Measurements from ENCODE around the gene GABARAP.

DNA sequence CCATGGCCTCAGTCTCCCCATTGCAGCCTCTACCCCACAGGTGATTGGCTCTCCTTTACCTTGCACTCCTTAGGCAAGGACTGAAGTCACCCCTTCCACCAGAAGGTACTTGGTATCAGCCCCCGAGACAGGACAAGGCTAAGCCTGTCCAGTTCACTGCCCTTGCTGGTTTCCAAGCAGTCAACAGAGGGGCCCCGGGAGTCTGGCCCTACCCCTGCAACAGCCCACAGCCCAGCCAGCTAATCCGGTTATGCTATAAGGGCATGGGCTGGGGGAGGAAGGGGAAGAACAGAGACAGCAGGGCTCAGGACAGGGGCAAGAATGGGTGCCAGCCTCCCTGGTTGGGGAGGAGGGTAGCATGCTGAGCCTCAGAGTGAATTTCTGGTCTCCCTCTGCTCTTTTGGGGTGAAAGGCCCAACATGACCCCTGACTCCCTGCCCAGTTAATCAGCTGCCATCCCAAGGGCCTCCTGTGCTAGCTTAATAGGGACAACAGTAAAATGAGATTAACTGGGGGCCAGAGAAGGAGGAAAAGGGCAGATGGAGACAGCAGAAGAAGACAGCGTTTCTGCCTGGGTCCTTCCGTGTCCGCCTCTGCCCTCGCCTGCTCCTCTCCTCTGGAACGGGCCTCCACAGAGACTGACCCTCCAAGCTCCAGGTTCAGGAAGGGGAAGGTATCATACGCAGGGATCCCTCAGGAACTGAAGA lies 33.3 kb downstream of the GABARAP start:
- TF ChIP-seq, protein P1, sequence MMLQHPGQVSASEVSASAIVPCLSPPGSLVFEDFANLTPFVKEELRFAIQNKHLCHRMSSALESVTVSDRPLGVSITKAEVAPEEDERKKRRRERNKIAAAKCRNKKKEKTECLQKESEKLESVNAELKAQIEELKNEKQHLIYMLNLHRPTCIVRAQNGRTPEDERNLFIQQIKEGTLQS (IDR thresholded peaks at IDR 0.05; ENCODE audit: borderline replicate concordance, extremely low read depth, low read depth, low read length): no peak
- TF ChIP-seq, protein P2, sequence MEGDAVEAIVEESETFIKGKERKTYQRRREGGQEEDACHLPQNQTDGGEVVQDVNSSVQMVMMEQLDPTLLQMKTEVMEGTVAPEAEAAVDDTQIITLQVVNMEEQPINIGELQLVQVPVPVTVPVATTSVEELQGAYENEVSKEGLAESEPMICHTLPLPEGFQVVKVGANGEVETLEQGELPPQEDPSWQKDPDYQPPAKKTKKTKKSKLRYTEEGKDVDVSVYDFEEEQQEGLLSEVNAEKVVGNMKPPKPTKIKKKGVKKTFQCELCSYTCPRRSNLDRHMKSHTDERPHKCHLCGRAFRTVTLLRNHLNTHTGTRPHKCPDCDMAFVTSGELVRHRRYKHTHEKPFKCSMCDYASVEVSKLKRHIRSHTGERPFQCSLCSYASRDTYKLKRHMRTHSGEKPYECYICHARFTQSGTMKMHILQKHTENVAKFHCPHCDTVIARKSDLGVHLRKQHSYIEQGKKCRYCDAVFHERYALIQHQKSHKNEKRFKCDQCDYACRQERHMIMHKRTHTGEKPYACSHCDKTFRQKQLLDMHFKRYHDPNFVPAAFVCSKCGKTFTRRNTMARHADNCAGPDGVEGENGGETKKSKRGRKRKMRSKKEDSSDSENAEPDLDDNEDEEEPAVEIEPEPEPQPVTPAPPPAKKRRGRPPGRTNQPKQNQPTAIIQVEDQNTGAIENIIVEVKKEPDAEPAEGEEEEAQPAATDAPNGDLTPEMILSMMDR (IDR thresholded peaks at IDR 0.05 in 2 of 3, conservative IDR thresholded peaks at IDR 0.05 in 1 of 3; ENCODE audit: control insufficient read depth in 2 of 3, extremely low read depth in 1 of 3, insufficient read depth in 1 of 3, low read depth in 3 of 3, low read length in 3 of 3): no peak
- TF ChIP-seq YY1 (IDR thresholded peaks at IDR 0.05; ENCODE audit: low read depth, low read length): no peak
- no peak for TF ChIP-seq TCF12 (IDR thresholded peaks at IDR 0.05; ENCODE audit: low read depth, low read length)
- TF ChIP-seq, protein P3, sequence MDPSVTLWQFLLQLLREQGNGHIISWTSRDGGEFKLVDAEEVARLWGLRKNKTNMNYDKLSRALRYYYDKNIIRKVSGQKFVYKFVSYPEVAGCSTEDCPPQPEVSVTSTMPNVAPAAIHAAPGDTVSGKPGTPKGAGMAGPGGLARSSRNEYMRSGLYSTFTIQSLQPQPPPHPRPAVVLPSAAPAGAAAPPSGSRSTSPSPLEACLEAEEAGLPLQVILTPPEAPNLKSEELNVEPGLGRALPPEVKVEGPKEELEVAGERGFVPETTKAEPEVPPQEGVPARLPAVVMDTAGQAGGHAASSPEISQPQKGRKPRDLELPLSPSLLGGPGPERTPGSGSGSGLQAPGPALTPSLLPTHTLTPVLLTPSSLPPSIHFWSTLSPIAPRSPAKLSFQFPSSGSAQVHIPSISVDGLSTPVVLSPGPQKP (IDR thresholded peaks at IDR 0.05; ENCODE audit: low read depth, low read length): no peak
- TF ChIP-seq POLR2AphosphoS5 (IDR thresholded peaks at IDR 0.05; ENCODE audit: low read length): no peak
- TF ChIP-seq BCL11A (IDR thresholded peaks at IDR 0.05; ENCODE audit: low read depth, low read length): no peak
- TF ChIP-seq, protein P4, sequence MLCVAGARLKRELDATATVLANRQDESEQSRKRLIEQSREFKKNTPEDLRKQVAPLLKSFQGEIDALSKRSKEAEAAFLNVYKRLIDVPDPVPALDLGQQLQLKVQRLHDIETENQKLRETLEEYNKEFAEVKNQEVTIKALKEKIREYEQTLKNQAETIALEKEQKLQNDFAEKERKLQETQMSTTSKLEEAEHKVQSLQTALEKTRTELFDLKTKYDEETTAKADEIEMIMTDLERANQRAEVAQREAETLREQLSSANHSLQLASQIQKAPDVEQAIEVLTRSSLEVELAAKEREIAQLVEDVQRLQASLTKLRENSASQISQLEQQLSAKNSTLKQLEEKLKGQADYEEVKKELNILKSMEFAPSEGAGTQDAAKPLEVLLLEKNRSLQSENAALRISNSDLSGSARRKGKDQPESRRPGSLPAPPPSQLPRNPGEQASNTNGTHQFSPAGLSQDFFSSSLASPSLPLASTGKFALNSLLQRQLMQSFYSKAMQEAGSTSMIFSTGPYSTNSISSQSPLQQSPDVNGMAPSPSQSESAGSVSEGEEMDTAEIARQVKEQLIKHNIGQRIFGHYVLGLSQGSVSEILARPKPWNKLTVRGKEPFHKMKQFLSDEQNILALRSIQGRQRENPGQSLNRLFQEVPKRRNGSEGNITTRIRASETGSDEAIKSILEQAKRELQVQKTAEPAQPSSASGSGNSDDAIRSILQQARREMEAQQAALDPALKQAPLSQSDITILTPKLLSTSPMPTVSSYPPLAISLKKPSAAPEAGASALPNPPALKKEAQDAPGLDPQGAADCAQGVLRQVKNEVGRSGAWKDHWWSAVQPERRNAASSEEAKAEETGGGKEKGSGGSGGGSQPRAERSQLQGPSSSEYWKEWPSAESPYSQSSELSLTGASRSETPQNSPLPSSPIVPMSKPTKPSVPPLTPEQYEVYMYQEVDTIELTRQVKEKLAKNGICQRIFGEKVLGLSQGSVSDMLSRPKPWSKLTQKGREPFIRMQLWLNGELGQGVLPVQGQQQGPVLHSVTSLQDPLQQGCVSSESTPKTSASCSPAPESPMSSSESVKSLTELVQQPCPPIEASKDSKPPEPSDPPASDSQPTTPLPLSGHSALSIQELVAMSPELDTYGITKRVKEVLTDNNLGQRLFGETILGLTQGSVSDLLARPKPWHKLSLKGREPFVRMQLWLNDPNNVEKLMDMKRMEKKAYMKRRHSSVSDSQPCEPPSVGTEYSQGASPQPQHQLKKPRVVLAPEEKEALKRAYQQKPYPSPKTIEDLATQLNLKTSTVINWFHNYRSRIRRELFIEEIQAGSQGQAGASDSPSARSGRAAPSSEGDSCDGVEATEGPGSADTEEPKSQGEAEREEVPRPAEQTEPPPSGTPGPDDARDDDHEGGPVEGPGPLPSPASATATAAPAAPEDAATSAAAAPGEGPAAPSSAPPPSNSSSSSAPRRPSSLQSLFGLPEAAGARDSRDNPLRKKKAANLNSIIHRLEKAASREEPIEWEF (IDR thresholded peaks at IDR 0.05; ENCODE audit: insufficient replicate concordance, low read depth, low read length): no peak
- TF ChIP-seq, protein P5, sequence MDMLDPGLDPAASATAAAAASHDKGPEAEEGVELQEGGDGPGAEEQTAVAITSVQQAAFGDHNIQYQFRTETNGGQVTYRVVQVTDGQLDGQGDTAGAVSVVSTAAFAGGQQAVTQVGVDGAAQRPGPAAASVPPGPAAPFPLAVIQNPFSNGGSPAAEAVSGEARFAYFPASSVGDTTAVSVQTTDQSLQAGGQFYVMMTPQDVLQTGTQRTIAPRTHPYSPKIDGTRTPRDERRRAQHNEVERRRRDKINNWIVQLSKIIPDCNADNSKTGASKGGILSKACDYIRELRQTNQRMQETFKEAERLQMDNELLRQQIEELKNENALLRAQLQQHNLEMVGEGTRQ (IDR thresholded peaks at IDR 0.05; ENCODE audit: borderline replicate concordance, low read depth, low read length): no peak
- TF ChIP-seq JUND (IDR thresholded peaks at IDR 0.05; ENCODE audit: low read depth, low read length): no peak
- TF ChIP-seq, protein P6, sequence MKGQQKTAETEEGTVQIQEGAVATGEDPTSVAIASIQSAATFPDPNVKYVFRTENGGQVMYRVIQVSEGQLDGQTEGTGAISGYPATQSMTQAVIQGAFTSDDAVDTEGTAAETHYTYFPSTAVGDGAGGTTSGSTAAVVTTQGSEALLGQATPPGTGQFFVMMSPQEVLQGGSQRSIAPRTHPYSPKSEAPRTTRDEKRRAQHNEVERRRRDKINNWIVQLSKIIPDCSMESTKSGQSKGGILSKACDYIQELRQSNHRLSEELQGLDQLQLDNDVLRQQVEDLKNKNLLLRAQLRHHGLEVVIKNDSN (IDR thresholded peaks at IDR 0.05; ENCODE audit: borderline replicate concordance, extremely low read length, insufficient read depth, low read depth, low read length): no peak
- no peak for TF ChIP-seq EGR1 (IDR thresholded peaks at IDR 0.05; ENCODE audit: borderline replicate concordance in 1 of 2, low read depth in 2 of 2, low read length in 2 of 2)

Data from GM12878 (cell line).